ENCODE results near the gene SETBP1.
"Not testable (repeated sequence)": the region's sequence is repeated elsewhere in the genome, so short reads cannot be mapped to it uniquely, and the experiment has no call there.

The SETBP1 gene

GRCh38 chr18:44704135-44704789, 23.6 kb downstream of the SETBP1 start:
- no peak for DNase-seq

- no peak for DNase-seq
These were observed 24.5 kb downstream of the SETBP1 start for GRCh38 chr18:44705075-44705675.

- peak in 1 of 14 donors; percentile 9 for DNase-seq
These were observed 27.9 kb downstream of the SETBP1 start for GRCh38 chr18:44708451-44709083.

GRCh38 chr18:44709307-44710126, 28.8 kb downstream of the SETBP1 start:
- DNase-seq: peak in 1 of 14 donors; percentile 9

- no peak for DNase-seq
These were observed 30.2 kb downstream of the SETBP1 start for GRCh38 chr18:44710931-44711330.

GRCh38 chr18:44712025-44712424, 31.3 kb downstream of the SETBP1 start:
- DNase-seq: no peak

GRCh38 chr18:44713435-44713834, 32.7 kb downstream of the SETBP1 start:
- DNase-seq: no peak

GRCh38 chr18:44714376-44714775, 33.7 kb downstream of the SETBP1 start:
- DNase-seq: no peak

GRCh38 chr18:44715245-44715644, 34.6 kb downstream of the SETBP1 start:
- peak in 1 of 14 donors; percentile 26 for DNase-seq

- peak in 2 of 14 donors; percentile 22 to 93 for DNase-seq
These were observed 35.2 kb downstream of the SETBP1 start for GRCh38 chr18:44715842-44716241.

- no peak for DNase-seq
These were observed 36.0 kb downstream of the SETBP1 start for GRCh38 chr18:44716697-44717163.

GRCh38 chr18:44719519-44720060, 38.9 kb downstream of the SETBP1 start:
- DNase-seq: no peak

- not testable (repeated sequence) for DNase-seq
These were observed 41.1 kb downstream of the SETBP1 start for GRCh38 chr18:44721748-44722147.

- DNase-seq: peak in 1 of 14 donors; percentile 12
These were observed 42.7 kb downstream of the SETBP1 start for GRCh38 chr18:44723411-44723810.

GRCh38 chr18:44724105-44724778, 43.6 kb downstream of the SETBP1 start:
- DNase-seq: no peak

GRCh38 chr18:44725300-44726058, 44.8 kb downstream of the SETBP1 start:
- peak in 3 of 14 donors; percentile 19 to 77 (median 32) for DNase-seq

GRCh38 chr18:44726059-44726421, 45.4 kb downstream of the SETBP1 start:
- no peak for DNase-seq

- no peak for DNase-seq
These were observed 46.6 kb downstream of the SETBP1 start for GRCh38 chr18:44727291-44727690.

- DNase-seq: no peak
These were observed 49.0 kb downstream of the SETBP1 start for GRCh38 chr18:44729631-44730101.

GRCh38 chr18:44730803-44731529, 50.3 kb downstream of the SETBP1 start:
- no peak for DNase-seq
